Left ventricle myocardium inferior (tissue), 1 donor: ENCODE data around the gene TIGD4. TPM values are rescaled to one million over a fixed set of nuclear protein-coding genes. Genes with fewer than 3 reads are reported as not detected.

Experiments
- DNase-seq: peaks from one replicate; pipeline ENCODE4 v3.0.0-alpha.2; 2020
- H3K27ac ChIP-seq: fragments of 200-600 bp; replicated peaks from 2 replicates; pipeline ENCODE4 v1.8.0; 2021
- H3K27me3 ChIP-seq: fragments of 200-600 bp; 2 replicates; pipeline ENCODE4 v1.8.0; 2021; ENCODE audit warnings: low read depth
- H3K36me3 ChIP-seq: fragments of 200-600 bp; 2 replicates; pipeline ENCODE4 v1.8.0; 2021
- H3K4me1 ChIP-seq: fragments of 200-600 bp; 2 replicates; pipeline ENCODE4 v1.8.0; 2021
- H3K4me3 ChIP-seq: fragments of 200-600 bp; 2 replicates; pipeline ENCODE4 v1.8.0; 2021; ENCODE audit warnings: mild to moderate bottlenecking, moderate library complexity
- H3K9me3 ChIP-seq: fragments of 200-600 bp; replicated peaks from 2 replicates; pipeline ENCODE4 v1.8.0; 2021
- CTCF ChIP-seq: fragments of 200-600 bp; IDR thresholded peaks from 2 replicates; pipeline ENCODE4 v1.8.0; 2021; ENCODE audit warnings: antibody characterized with exemption, mild to moderate bottlenecking, borderline replicate concordance
- intact Hi-C: fragments of 100-400 bp; cut with micrococcal nuclease; formaldehyde crosslinking; loops from one replicate; pipeline ENCODE4 v1.11.0; 2022
- long read RNA-seq: library from polyadenylated mRNA; unstranded; transcript quantifications from one replicate; pipeline ENCODE4 v2.0.0, GENCODE V29; 2021
- total RNA-seq: library from RNA; stranded (reverse); fragmentation: NEBNext Ultra II Directional; extraction: Animal tissue kit (Norgen Biotek cat#: 25700); gene quantifications from one replicate; pipeline ENCODE4 v1.2.1, GENCODE V29; 2021
- donor health status: DM: no; HTN: yes; CAD: no; lungs with severe emphysema.

TIGD4 gene
- 0.22 TPM for total RNA-seq
- long read RNA-seq, result 0 reads

- peak; percentile 24 for TF ChIP-seq CTCF
- peak; percentile 97 for DNase-seq
- intact Hi-C loops, result no loop called here
- Histone ChIP-seq H3K27ac (peak within 1 kb of the TSS; percentile 92), H3K9me3 (no peaks in the 10 kb centered on the region), H3K27me3 (no peaks in the 10 kb centered on the region), H3K4me1 (peaks cover 50% of the 10 kb centered on the region), H3K36me3 (no peaks in the 10 kb centered on the region), H3K4me3 (peak within 1 kb of the TSS; percentile 86)
These were observed at the start of gene TIGD4, which contains the start of gene ARFIP1 for GRCh38 chr4:152779513-152780266. Gene TIGD4, minus strand, starts transcription at chr4:152779730. Its CDS starts 8,726 bp downstream, at chr4:152771004. Gene ARFIP1, plus strand, starts transcription at chr4:152779954. Its CDS starts 49,680 bp downstream, at chr4:152829634.

- DNase-seq, result no peak
- no peaks in the 10 kb centered on the region for H3K27me3 ChIP-seq
- H3K36me3 ChIP-seq, result peaks cover 26% of the 10 kb centered on the region
- H3K9me3 ChIP-seq, result peaks cover 35% of the 10 kb centered on the region
- H3K27ac ChIP-seq, result no peak overlapping the region
- no peaks in the 10 kb centered on the region for H3K4me1 ChIP-seq
- intact Hi-C loops, result no loop called here
- no peak for TF ChIP-seq CTCF
- no peak overlapping the region for H3K4me3 ChIP-seq
These were observed 48.6 kb upstream of the TIGD4 start for GRCh38 chr4:152828122-152828521.

- Histone ChIP-seq H3K36me3 (peaks cover 17% of the 10 kb centered on the region), H3K4me3 (no peak overlapping the region), H3K27ac (no peak overlapping the region), H3K4me1 (no peaks in the 10 kb centered on the region), H3K9me3 (peaks cover 35% of the 10 kb centered on the region), H3K27me3 (no peaks in the 10 kb centered on the region)
- no peak for TF ChIP-seq CTCF
- intact Hi-C loops, result no loop called here
- no peak for DNase-seq
These were observed 45.8 kb upstream of the TIGD4 start for GRCh38 chr4:152825336-152825735.

GRCh38 chr4:152824561-152824960 is 45.0 kb upstream of the TIGD4 start:
- H3K4me1 ChIP-seq, result no peaks in the 10 kb centered on the region
- TF ChIP-seq CTCF, result no peak
- H3K27me3 ChIP-seq, result no peaks in the 10 kb centered on the region
- H3K4me3 ChIP-seq, result no peak overlapping the region
- peaks cover 35% of the 10 kb centered on the region for H3K9me3 ChIP-seq
- intact Hi-C loops, result no loop called here
- peaks cover 13% of the 10 kb centered on the region for H3K36me3 ChIP-seq
- no peak for DNase-seq
- H3K27ac ChIP-seq, result no peak overlapping the region

- no peak for TF ChIP-seq CTCF
- Histone ChIP-seq H3K4me3 (no peak overlapping the region), H3K36me3 (peaks cover 12% of the 10 kb centered on the region), H3K4me1 (peaks cover 6% of the 10 kb centered on the region), H3K27ac (no peak overlapping the region), H3K27me3 (no peaks in the 10 kb centered on the region), H3K9me3 (peaks cover 23% of the 10 kb centered on the region)
- intact Hi-C loops, result no loop called here
- no peak for DNase-seq
These were observed 42.8 kb upstream of the TIGD4 start for GRCh38 chr4:152822323-152822722.
